A673 (cell line): Measurements from ENCODE around the gene CNTN5. TPM values are rescaled to one million over a fixed set of nuclear protein-coding genes. Genes with fewer than 3 reads are reported as not detected.

ENCODE experiments used
- BruUV-seq: library from RNA; stranded (reverse); fragments of 400-500 nt; replicated peaks from 2 replicates; lab custom pipeline; 2021; lab: Mats Ljungman, UMichigan
- CTCF ChIA-PET: fragments of 300-600 bp; sonication (Branson Sonifier 250); formaldehyde crosslinking; loops from one replicate; lab custom pipeline; 2022; ENCODE audit warnings: antibody characterized with exemption; lab: Charles Lee
- POLR2A ChIA-PET: fragments of 300-600 bp; sonication (Branson Sonifier 250); formaldehyde crosslinking; loops from one replicate; lab custom pipeline; 2022; ENCODE audit warnings: antibody characterized with exemption; ENCODE audit not compliant: low non-redundant PET; lab: Charles Lee
- DNase-seq: peaks from one replicate; pipeline ENCODE4 v3.0.0-alpha.2; 2015; ENCODE audit warnings: low spot score
- H3K27ac ChIP-seq: fragments of 200-600 bp; sonication (generic); 2 replicates; pipeline ENCODE4 v1.5.1; 2016; ENCODE audit warnings: mixed run types, low read depth, mild to moderate bottlenecking, mixed read lengths, antibody characterized with exemption, low read length; ENCODE audit not compliant: poor library complexity, severe bottlenecking
- H3K27me3 ChIP-seq: fragments of 200-600 bp; sonication (generic); replicated peaks from 2 replicates; pipeline ENCODE4 v1.6.1; 2017; ENCODE audit warnings: mixed run types, low read depth, mild to moderate bottlenecking, mixed read lengths, antibody characterized with exemption, low read length; ENCODE audit not compliant: insufficient read depth, poor library complexity
- H3K36me3 ChIP-seq: fragments of 200-600 bp; sonication (generic); 2 replicates; pipeline ENCODE4 v1.6.1; 2016; ENCODE audit warnings: mixed run types, mild to moderate bottlenecking, mixed read lengths, antibody characterized with exemption, low read length; ENCODE audit not compliant: insufficient read depth, poor library complexity, severe bottlenecking
- H3K4me1 ChIP-seq: fragments of 200-600 bp; sonication (generic); 2 replicates; pipeline ENCODE4 v1.6.1; 2017; ENCODE audit warnings: mixed run types, mild to moderate bottlenecking, mixed read lengths, antibody characterized with exemption, low read length; ENCODE audit not compliant: insufficient read depth, poor library complexity, severe bottlenecking
- H3K4me3 ChIP-seq: fragments of 200-600 bp; sonication (generic); 2 replicates; pipeline ENCODE4 v1.5.1; 2016; ENCODE audit warnings: low read depth, mixed run types, mild to moderate bottlenecking, mixed read lengths, low read length; ENCODE audit not compliant: poor library complexity, severe bottlenecking
- H3K9me3 ChIP-seq: fragments of 200-600 bp; sonication (generic); 2 replicates; pipeline ENCODE4 v1.6.1; 2016; ENCODE audit warnings: mixed run types, low read depth, mild to moderate bottlenecking, mixed read lengths, antibody characterized with exemption, low read length; ENCODE audit not compliant: poor library complexity, severe bottlenecking
- CTCF ChIP-seq: fragments of 300-800, 200-600 bp; sonication (generic); conservative IDR thresholded peaks from 2 replicates; pipeline ENCODE4 v1.5.1; 2017; ENCODE audit warnings: low read depth, mild to moderate bottlenecking, antibody characterized with exemption, low read length, moderate library complexity, mixed read lengths
- EZH2 ChIP-seq: fragments of 200-600 bp; sonication (generic); IDR thresholded peaks from 2 replicates; pipeline ENCODE4 v1.6.1; 2017; ENCODE audit warnings: borderline replicate concordance, low read depth, mild to moderate bottlenecking, mixed read lengths, antibody characterized with exemption, low read length; ENCODE audit not compliant: poor library complexity, severe bottlenecking
- intact Hi-C: fragments of 100-400 bp; cut with micrococcal nuclease; formaldehyde crosslinking; loops from one replicate; pipeline ENCODE4 v1.10.0; 2022; ENCODE audit not compliant: unreplicated experiment
- total RNA-seq: library from RNA; stranded (reverse); gene quantifications from 2 replicates; pipeline ENCODE4 v1.2.3, GENCODE V29; 2021

The CNTN5 gene
- total RNA-seq, 1 experiment from 2014 or later, result 0.80 TPM

DNA sequence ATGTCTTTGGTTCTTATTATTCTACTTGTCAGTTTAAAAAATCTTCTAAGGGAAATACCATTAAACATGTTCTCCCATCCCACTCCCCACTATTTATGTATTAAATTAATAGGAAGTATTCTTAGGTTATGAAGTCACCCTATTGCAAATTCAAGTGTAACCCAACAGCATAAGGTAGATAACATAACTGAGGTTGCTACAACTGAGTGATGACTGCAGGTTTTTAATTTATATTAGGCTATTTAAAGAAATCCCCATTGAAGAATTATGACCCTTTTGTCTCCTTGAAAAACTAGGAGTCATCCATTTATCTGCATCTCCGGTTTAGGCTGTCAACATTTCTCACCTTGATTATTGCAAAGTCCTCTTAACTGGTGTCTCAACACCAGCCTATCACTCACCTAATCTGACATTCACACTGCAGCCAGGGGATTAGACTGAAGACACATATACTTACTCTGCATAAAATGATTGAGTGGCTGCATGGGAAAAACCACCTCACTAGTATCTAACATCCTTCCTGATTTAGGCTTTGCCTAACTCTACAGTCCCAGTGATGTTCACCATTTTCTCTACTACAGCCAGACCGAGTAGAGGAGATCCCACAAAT lies 649.4 kb downstream of the CNTN5 start:
- no peaks in the 10 kb centered on the region for H3K9me3 ChIP-seq
- H3K4me3 ChIP-seq, result no peak overlapping the region
- no peaks in the 10 kb centered on the region for H3K36me3 ChIP-seq
- TF ChIP-seq CTCF (no peak), EZH2 (no peak)
- no peaks in the 10 kb centered on the region for H3K27me3 ChIP-seq
- intact Hi-C loops, result no loop called here
- ChIA-PET CTCF (no interaction called here), POLR2A (no interaction called here)
- no TSS peak for BruUV-seq
- no peak overlapping the region for H3K27ac ChIP-seq
- no peaks in the 10 kb centered on the region for H3K4me1 ChIP-seq
- no peak for DNase-seq

- TF ChIP-seq CTCF (no peak), EZH2 (no peak)
- Histone ChIP-seq H3K27me3 (no peaks in the 10 kb centered on the region), H3K4me3 (no peak overlapping the region), H3K36me3 (no peaks in the 10 kb centered on the region), H3K27ac (no peak overlapping the region), H3K4me1 (no peaks in the 10 kb centered on the region), H3K9me3 (no peaks in the 10 kb centered on the region)
- ChIA-PET POLR2A (no interaction called here), CTCF (no interaction called here)
- no TSS peak for BruUV-seq
- no peak for DNase-seq
- intact Hi-C loops, result no loop called here
Observed at GRCh38 chr11:99671808-99672409, 651.2 kb downstream of the CNTN5 start.

DNA sequence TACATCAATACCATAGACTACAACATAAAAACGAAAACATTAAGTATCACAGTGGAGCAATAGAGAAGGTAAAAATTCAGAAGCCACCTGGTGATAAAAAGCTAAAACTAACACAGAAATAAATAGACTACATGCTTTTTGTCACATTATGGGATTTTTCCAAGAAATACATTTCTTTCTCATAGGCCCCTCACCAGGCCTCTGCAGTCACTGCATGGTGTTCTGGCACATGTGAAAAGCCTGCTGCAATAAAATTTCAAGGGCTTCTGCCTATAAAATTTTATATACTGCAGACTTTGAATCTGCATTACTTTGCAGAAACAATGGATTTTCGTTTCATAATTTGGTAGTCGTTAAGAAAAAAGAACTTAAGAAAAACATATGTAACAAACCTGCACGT lies 655.5 kb downstream of the CNTN5 start:
- Histone ChIP-seq H3K27me3 (no peaks in the 10 kb centered on the region), H3K4me3 (no peak overlapping the region), H3K27ac (no peak overlapping the region), H3K36me3 (no peaks in the 10 kb centered on the region), H3K9me3 (no peaks in the 10 kb centered on the region), H3K4me1 (peaks cover 6% of the 10 kb centered on the region)
- intact Hi-C loops, result no loop called here
- ChIA-PET CTCF (no interaction called here), POLR2A (no interaction called here)
- DNase-seq, result no peak
- TF ChIP-seq CTCF (no peak), EZH2 (no peak)
- BruUV-seq, result no TSS peak
